Naive thymus-derived CD8-positive, alpha-beta T cell (primary cell): ENCODE results near the gene OPCML. TPM values are rescaled to one million over a fixed set of nuclear protein-coding genes. Genes with fewer than 3 reads are reported as not detected.

Experiments used
- ATAC-seq, 2 donors: fragments of 150-1000 bp; cut with Tn5 transposase in 1 of 2; sonication (Bioruptor Pico), chemical (Tn5 transposase) in 1 of 2; 1 replicate in 1 of 2; 2 replicates in 1 of 2; pipeline ENCODE4 v1.10.0; 2021; ENCODE audit warnings: mild to moderate bottlenecking in 2 of 2, moderate library complexity in 2 of 2
- POLR2A ChIA-PET: fragments of 350-600 bp; sonication (Branson Sonifier 250); formaldehyde crosslinking; loops from one replicate; lab custom pipeline; 2021; ENCODE audit warnings: antibody characterized with exemption; lab: Charles Lee
- DNase-seq, 10 donors: peaks; one replicate each; pipeline versions ENCODE4 v3.0.0 to v3.0.0-alpha.2; 2020 to 2022
- H3K27ac Mint-ChIP-seq, 10 donors: one replicate each; pipeline ENCODE4 v1.8.0; 2020 to 2022; ENCODE audit warnings: mild to moderate bottlenecking in 10 of 10, mixed read lengths in 10 of 10, moderate library complexity in 4 of 10, inconsistent platforms in 1 of 10
- H3K27me3 Mint-ChIP-seq, 5 donors: one replicate each; pipeline ENCODE4 v1.8.0; 2021 to 2022; ENCODE audit warnings: mixed read lengths in 5 of 5
- H3K36me3 Mint-ChIP-seq, 3 donors: one replicate each; pipeline ENCODE4 v1.8.0; 2020 to 2022; ENCODE audit warnings: mixed read lengths in 3 of 3, mild to moderate bottlenecking in 2 of 3, inconsistent platforms in 1 of 3
- H3K4me1 Mint-ChIP-seq, 4 donors: one replicate each; pipeline ENCODE4 v1.8.0; 2021 to 2022; ENCODE audit warnings: mixed read lengths in 4 of 4
- H3K4me3 Mint-ChIP-seq, 10 donors: one replicate each; pipeline ENCODE4 v1.8.0; 2020 to 2022; ENCODE audit warnings: mild to moderate bottlenecking in 10 of 10, mixed read lengths in 10 of 10, moderate library complexity in 6 of 10, inconsistent platforms in 1 of 10
- H3K9me3 Mint-ChIP-seq, 9 donors: one replicate each; pipeline ENCODE4 v1.8.0; 2020 to 2022; ENCODE audit warnings: mixed read lengths in 9 of 9, mild to moderate bottlenecking in 3 of 9, inconsistent platforms in 1 of 9, moderate library complexity in 1 of 9
- polyA plus RNA-seq, 3 donors: library from polyadenylated mRNA; unstranded; fragments of 300-500 nt; fragmentation: Illumina TruSeq; gene quantifications; one replicate each; pipeline ENCODE4 v1.2.3, GENCODE V29; 2021
- total RNA-seq, 8 experiments: library from RNA in 2 of 8; stranded (reverse) in 2 of 8; gene quantifications; one replicate each; pipeline ENCODE4 v1.2.3 and lab custom pipeline; 2021 to 2026

OPCML gene
- total and polyA plus RNA-seq, 5 experiments from 2014 or later: not detected

- H3K9me3 Mint-ChIP-seq: peaks cover 0 to 6% (median 0%) of the 10 kb centered on the region in 9 donors
- no peak overlapping the region for H3K4me3 Mint-ChIP-seq
- ATAC-seq (no peak), DNase-seq (no peak)
- POLR2A ChIA-PET: no interaction called here
- H3K27me3 Mint-ChIP-seq: peaks cover 0 to 23% (median 4%) of the 10 kb centered on the region in 5 donors
- no peak overlapping the region for H3K27ac Mint-ChIP-seq
- H3K4me1 Mint-ChIP-seq: no peaks in the 10 kb centered on the region
- H3K36me3 Mint-ChIP-seq: no peaks in the 10 kb centered on the region
Observed at GRCh38 chr11:132961453-132961852, 570.8 kb downstream of the OPCML start.

- no peaks in the 10 kb centered on the region for H3K4me1 Mint-ChIP-seq
- no peak overlapping the region for H3K27ac Mint-ChIP-seq
- POLR2A ChIA-PET: no interaction called here
Observed at GRCh38 chr11:132960273-132961078, 571.8 kb downstream of the OPCML start.

GRCh38 chr11:132959693-132960092, 572.6 kb downstream of the OPCML start:
- POLR2A ChIA-PET: no interaction called here
- H3K27ac Mint-ChIP-seq: no peak overlapping the region
- H3K27me3 Mint-ChIP-seq: peaks cover 0 to 25% (median 2%) of the 10 kb centered on the region in 5 donors
- DNase-seq (no peak), ATAC-seq (no peak)
- peaks cover 0 to 8% (median under 1%) of the 10 kb centered on the region in 9 donors for H3K9me3 Mint-ChIP-seq
- no peaks in the 10 kb centered on the region for H3K4me1 Mint-ChIP-seq
- H3K4me3 Mint-ChIP-seq: no peak overlapping the region
- no peaks in the 10 kb centered on the region for H3K36me3 Mint-ChIP-seq

More at GRCh38 chr11:132960273-132961078, 571.8 kb downstream of the OPCML start:
- H3K9me3 Mint-ChIP-seq: peaks cover 0 to 6% (median 0%) of the 10 kb centered on the region in 9 donors
- peaks cover 0 to 23% (median 2%) of the 10 kb centered on the region in 5 donors for H3K27me3 Mint-ChIP-seq
- H3K36me3 Mint-ChIP-seq: no peaks in the 10 kb centered on the region
- no peak for DNase-seq
- peak overlapping the region in 1 of 10 donors; percentile 40 for H3K4me3 Mint-ChIP-seq
- ATAC-seq: no peak

- Mint-ChIP-seq H3K36me3 (no peaks in the 10 kb centered on the region), H3K4me3 (no peak overlapping the region), H3K4me1 (no peaks in the 10 kb centered on the region), H3K27ac (no peak overlapping the region), H3K9me3 (peaks cover 0 to 11% (median 3%) of the 10 kb centered on the region in 9 donors), H3K27me3 (peaks cover 0 to 31% (median 4%) of the 10 kb centered on the region in 5 donors)
- POLR2A ChIA-PET: no interaction called here
- DNase-seq: no peak
- ATAC-seq: no peak
Observed at GRCh38 chr11:132957881-132958280, 574.4 kb downstream of the OPCML start.

GRCh38 chr11:132948252-132948651, 584.0 kb downstream of the OPCML start:
- peaks cover 0 to 15% (median 0%) of the 10 kb centered on the region in 9 donors for H3K9me3 Mint-ChIP-seq
- peaks cover 0 to 1% (median 0%) of the 10 kb centered on the region in 4 donors for H3K4me1 Mint-ChIP-seq
- ATAC-seq (no peak), DNase-seq (no peak)
- peaks cover 12 to 38% (median 16%) of the 10 kb centered on the region in 5 donors for H3K27me3 Mint-ChIP-seq
- POLR2A ChIA-PET: no interaction called here
- peaks cover 0 to 5% (median 0%) of the 10 kb centered on the region in 3 donors for H3K36me3 Mint-ChIP-seq
- no peak overlapping the region for H3K27ac Mint-ChIP-seq
- no peak overlapping the region for H3K4me3 Mint-ChIP-seq

- Mint-ChIP-seq H3K9me3 (peaks cover 0 to 4% (median 0%) of the 10 kb centered on the region in 9 donors), H3K27ac (no peak overlapping the region), H3K4me1 (peaks cover 0 to 3% (median 1%) of the 10 kb centered on the region in 4 donors), H3K27me3 (peaks cover 20 to 49% (median 37%) of the 10 kb centered on the region in 5 donors), H3K4me3 (peak overlapping the region in 1 of 10 donors; percentile 27), H3K36me3 (peaks cover 0 to 5% (median 0%) of the 10 kb centered on the region in 3 donors)
- ATAC-seq (no peak), DNase-seq (no peak)
- POLR2A ChIA-PET: no interaction called here
Observed at GRCh38 chr11:132944569-132944944, 587.7 kb downstream of the OPCML start.

- H3K36me3 Mint-ChIP-seq: peaks cover 0 to 5% (median 0%) of the 10 kb centered on the region in 3 donors
- H3K27ac Mint-ChIP-seq: no peak overlapping the region
- ATAC-seq (no peak), DNase-seq (no peak)
- peaks cover 0 to 3% (median 0%) of the 10 kb centered on the region in 9 donors for H3K9me3 Mint-ChIP-seq
- H3K27me3 Mint-ChIP-seq: peaks cover 20 to 49% (median 34%) of the 10 kb centered on the region in 5 donors
- POLR2A ChIA-PET: no interaction called here
- H3K4me1 Mint-ChIP-seq: peaks cover 0 to 3% (median 1%) of the 10 kb centered on the region in 4 donors
- no peak overlapping the region for H3K4me3 Mint-ChIP-seq
Observed at GRCh38 chr11:132943706-132944568, 588.4 kb downstream of the OPCML start.

- Mint-ChIP-seq H3K9me3 (peaks cover 0 to 3% (median 0%) of the 10 kb centered on the region in 9 donors), H3K27ac (no peak overlapping the region), H3K36me3 (peaks cover 0 to 5% (median 0%) of the 10 kb centered on the region in 3 donors), H3K27me3 (peaks cover 20 to 49% (median 30%) of the 10 kb centered on the region in 5 donors), H3K4me1 (peaks cover 0 to 3% (median 1%) of the 10 kb centered on the region in 4 donors), H3K4me3 (peak overlapping the region in 1 of 10 donors; percentile 21)
- ATAC-seq: no peak
- no peak for DNase-seq
- POLR2A ChIA-PET: no interaction called here
Observed at GRCh38 chr11:132943357-132943705, 589.0 kb downstream of the OPCML start.

GRCh38 chr11:132942611-132943356, 589.5 kb downstream of the OPCML start:
- ATAC-seq (no peak), DNase-seq (no peak)
- Mint-ChIP-seq H3K27me3 (peaks cover 16 to 49% (median 25%) of the 10 kb centered on the region in 5 donors), H3K4me3 (peak overlapping the region in 1 of 10 donors; percentile 21), H3K27ac (no peak overlapping the region), H3K9me3 (peaks cover 0 to 3% (median 0%) of the 10 kb centered on the region in 9 donors), H3K4me1 (peaks cover 0 to 3% (median 1%) of the 10 kb centered on the region in 4 donors), H3K36me3 (peaks cover 0 to 5% (median 0%) of the 10 kb centered on the region in 3 donors)
- POLR2A ChIA-PET: no interaction called here

GRCh38 chr11:132941761-132942160, 590.5 kb downstream of the OPCML start:
- POLR2A ChIA-PET: interaction anchor here (0.6 kb wide), 1 partner anchor 309 kb away, joined by 3 read pairs; no protein-coding TSS in a partner anchor
- DNase-seq: no peak
- Mint-ChIP-seq H3K9me3 (peaks cover 0 to 3% (median 0%) of the 10 kb centered on the region in 9 donors), H3K4me1 (peaks cover 0 to 3% (median 1%) of the 10 kb centered on the region in 4 donors), H3K27me3 (peaks cover 16 to 49% (median 21%) of the 10 kb centered on the region in 5 donors), H3K27ac (no peak overlapping the region), H3K36me3 (peaks cover 0 to 5% (median 0%) of the 10 kb centered on the region in 3 donors), H3K4me3 (no peak overlapping the region)
- no peak for ATAC-seq

- H3K36me3 Mint-ChIP-seq: peaks cover 0 to 5% (median 0%) of the 10 kb centered on the region in 3 donors
- H3K27me3 Mint-ChIP-seq: peaks cover 16 to 49% (median 21%) of the 10 kb centered on the region in 5 donors
- H3K4me1 Mint-ChIP-seq: peaks cover 0 to 3% (median 1%) of the 10 kb centered on the region in 4 donors
- POLR2A ChIA-PET: interaction anchor here (0.6 kb wide), 1 partner anchor 308 kb away, joined by 3 read pairs; no protein-coding TSS in a partner anchor
- DNase-seq (peak in 1 of 10 donors; percentile 6), ATAC-seq (no peak)
- peaks cover 0 to 3% (median 0%) of the 10 kb centered on the region in 9 donors for H3K9me3 Mint-ChIP-seq
- H3K4me3 Mint-ChIP-seq: no peak overlapping the region
- H3K27ac Mint-ChIP-seq: no peak overlapping the region
Observed at GRCh38 chr11:132941024-132941646, 591.2 kb downstream of the OPCML start.
